Stromal cell of bone marrow (primary cell): ENCODE measurements around the gene EXO5.
"Not testable (repeated sequence)": the region's sequence is repeated elsewhere in the genome, so short reads cannot be mapped to it uniquely, and the experiment has no call there.

ENCODE experiments used
- DNase-seq: peaks from one replicate; pipeline ENCODE4 v3.0.0-alpha.2; 2012; ENCODE audit warnings: low read depth

EXO5 gene

DNA sequence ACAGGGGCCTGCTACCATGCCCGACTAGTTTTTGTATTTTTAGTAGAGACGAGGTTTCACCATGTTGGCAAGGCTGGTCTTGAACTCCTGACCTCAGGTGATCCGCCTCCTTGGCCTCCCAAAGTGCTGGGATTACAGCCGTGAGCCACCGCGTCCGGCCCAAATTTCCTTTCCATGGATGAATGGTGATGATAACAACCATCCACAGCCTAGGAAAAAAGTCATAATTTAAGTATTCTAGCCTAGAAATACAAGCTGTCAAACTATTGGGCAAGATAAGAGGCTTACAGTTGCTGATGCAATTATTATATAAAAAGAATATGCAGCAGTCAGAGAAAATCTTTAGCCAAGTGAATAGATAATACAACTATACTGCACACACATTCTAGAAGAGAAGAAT lies 46.2 kb downstream of the EXO5 start:
- DNase-seq: not testable (repeated sequence)

DNA sequence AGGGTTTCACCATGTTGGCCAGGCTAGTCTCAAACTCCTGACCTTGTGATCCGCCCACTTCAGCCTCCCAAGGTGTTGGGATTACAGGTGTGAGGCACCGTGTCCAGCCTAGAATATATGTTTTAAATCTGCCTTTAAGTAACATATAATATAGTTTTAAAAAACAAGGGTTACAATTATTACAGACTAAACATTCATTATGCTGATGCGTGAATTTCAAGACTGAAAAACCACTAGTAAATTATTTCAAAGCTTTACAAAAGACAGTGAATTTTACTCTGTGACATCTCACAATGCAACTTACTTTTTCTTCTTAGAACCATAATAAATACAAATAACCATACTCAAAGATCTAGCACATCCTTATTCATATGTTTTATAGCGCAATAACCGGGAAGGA lies 47.6 kb downstream of the EXO5 start:
- DNase-seq: no peak

DNA sequence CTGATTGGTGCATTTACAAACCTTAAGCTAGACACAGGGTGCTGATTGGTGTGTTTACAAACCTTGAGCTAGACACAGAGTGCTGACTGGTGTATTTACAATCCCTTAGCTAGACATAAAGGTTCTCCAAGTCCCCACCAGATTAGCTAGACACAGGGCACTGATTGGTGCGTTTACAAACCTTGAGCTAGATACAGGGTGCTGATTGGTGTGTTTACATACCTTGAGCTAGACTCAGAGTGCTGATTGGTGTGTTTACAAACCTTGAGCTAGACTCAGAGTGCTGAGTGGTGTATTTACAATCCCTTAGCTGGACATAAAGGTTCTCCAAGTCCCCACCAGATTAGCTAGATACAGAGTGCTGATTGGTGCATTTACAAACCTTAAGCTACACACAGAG lies 49.7 kb downstream of the EXO5 start:
- not testable (repeated sequence) for DNase-seq

DNA sequence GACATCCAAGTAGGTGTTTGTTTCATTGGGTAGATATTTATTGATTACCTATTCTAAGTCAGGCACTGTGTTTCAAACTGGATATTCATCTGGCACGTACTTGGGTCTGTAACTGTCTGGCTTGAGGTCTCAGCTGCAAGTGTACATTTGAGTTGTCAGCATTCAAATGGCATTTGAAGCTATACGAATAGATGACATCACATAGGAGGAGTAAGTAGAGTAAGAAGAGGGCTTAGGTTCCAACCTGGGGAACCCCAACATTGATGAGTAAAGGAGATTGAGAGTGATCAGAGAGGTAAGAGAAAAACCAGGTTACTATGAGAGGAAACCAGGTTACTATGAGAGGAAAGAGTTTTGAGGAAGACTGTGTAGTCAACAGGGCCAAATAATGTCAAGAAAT lies 53.6 kb downstream of the EXO5 start:
- DNase-seq: no peak

DNA sequence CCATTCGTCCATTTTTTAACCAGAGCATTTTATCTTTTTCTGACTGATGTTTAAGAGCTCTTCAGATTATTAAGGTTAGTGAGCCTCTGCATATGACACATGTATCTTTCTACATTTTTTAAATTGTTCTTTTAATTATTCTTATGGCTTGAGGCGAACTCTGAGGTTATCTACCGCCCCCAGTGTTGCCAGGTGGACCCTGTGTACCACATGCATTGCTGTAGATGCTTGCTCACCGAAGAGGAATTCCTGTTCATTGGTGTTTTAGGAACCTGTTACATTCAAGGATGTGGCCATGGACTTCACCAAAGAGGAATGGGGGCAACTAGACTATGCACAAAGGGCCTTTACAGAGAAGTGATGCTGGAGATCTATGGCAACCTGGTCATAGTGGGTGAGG lies 54.7 kb downstream of the EXO5 start:
- no peak for DNase-seq

DNA sequence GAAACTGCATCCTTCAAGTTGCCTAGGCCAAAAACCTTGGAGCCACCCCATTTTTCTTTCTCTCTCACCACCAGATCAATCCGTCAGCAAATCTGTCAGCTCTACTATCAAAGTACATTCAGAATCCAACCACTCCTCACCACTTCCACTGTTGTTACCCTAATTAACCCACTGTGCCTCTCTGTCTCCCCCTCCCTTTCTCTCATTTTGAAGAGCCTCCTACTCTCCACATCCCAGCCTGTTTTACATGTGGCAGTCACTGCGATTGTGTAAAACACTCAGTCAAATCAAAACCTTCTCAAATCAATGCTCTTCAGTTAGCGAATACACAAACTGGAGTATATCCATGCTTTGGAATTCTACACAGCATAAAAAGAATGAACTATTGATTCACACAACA lies 55.9 kb downstream of the EXO5 start:
- no peak for DNase-seq

DNA sequence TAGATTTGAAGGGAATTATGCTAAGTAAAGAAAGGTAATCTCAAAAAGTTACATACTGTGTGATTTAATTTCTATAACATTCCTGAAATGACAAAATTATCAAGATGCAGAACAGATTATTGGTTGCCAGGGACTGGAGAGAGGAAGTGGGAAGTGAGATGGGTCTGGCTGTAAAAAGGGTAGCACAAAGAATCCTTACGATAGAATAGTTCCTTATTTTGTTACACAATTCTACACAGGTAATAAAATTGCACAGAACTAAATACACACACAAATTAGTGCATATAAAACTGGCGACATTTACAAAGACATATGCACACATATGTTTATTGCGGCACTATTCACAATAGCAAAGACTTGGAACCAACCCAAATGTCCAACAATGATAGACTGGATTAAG lies 56.3 kb downstream of the EXO5 start:
- no peak for DNase-seq
